Liver (tissue), 10 donors: Measurements from ENCODE around the gene OR4A15. TPM values are rescaled to one million over a fixed set of nuclear protein-coding genes. Genes with fewer than 3 reads are reported as not detected.

ENCODE experiments used
- DNase-seq: peaks from one replicate; pipeline ENCODE4 v3.0.0-alpha.2; 2017; ENCODE audit warnings: low spot score
- H3K27ac ChIP-seq, 2 donors: one replicate each; pipeline ENCODE4 v1.7.0; 2013; ENCODE audit warnings: inconsistent platforms in 2 of 2, low read length in 2 of 2, control low read depth in 1 of 2, low read depth in 1 of 2, mild to moderate bottlenecking in 1 of 2
- H3K27me3 ChIP-seq, 4 donors: one replicate each; pipeline versions ENCODE4 v1.6.1 to v1.7.0; 2013; ENCODE audit warnings: low read length in 3 of 4, inconsistent platforms in 1 of 4, mild to moderate bottlenecking in 1 of 4, moderate library complexity in 1 of 4; ENCODE audit not compliant: control insufficient read depth in 4 of 4, insufficient read depth in 4 of 4
- H3K36me3 ChIP-seq, 4 donors: one replicate each; pipeline versions ENCODE4 v1.6.1 to v1.7.0; 2013; ENCODE audit warnings: low read length in 3 of 4, mild to moderate bottlenecking in 3 of 4, low read depth in 1 of 4, moderate library complexity in 1 of 4; ENCODE audit not compliant: control insufficient read depth in 4 of 4, insufficient read depth in 3 of 4
- H3K4me1 ChIP-seq, 4 donors: one replicate each; pipeline versions ENCODE4 v1.6.1 to v1.7.0; 2013; ENCODE audit warnings: low read length in 3 of 4, mild to moderate bottlenecking in 3 of 4, moderate library complexity in 1 of 4; ENCODE audit not compliant: control insufficient read depth in 4 of 4, insufficient read depth in 4 of 4
- H3K4me3 ChIP-seq, 3 donors: one replicate each; pipeline versions ENCODE4 v1.6.1 to v1.7.0; 2013; ENCODE audit warnings: low read length in 3 of 3, control low read depth in 1 of 3, low read depth in 1 of 3, mild to moderate bottlenecking in 1 of 3
- H3K9ac ChIP-seq, 2 donors: one replicate each; pipeline ENCODE4 v1.7.0; 2013; ENCODE audit warnings: low read length in 2 of 2, mild to moderate bottlenecking in 2 of 2, moderate library complexity in 2 of 2, control low read depth in 1 of 2, low read depth in 1 of 2
- H3K9me3 ChIP-seq, 4 donors: one replicate each; pipeline versions ENCODE4 v1.6.1 to v1.7.0; 2013; ENCODE audit warnings: low read length in 3 of 4; ENCODE audit not compliant: control insufficient read depth in 4 of 4
- CTCF ChIP-seq: fragments of 150-350 bp; IDR thresholded peaks from 2 replicates; pipeline ENCODE4 v1.5.1; 2017; ENCODE audit warnings: improper control_type of control experiment, low read depth, low read length; ENCODE audit not compliant: missing input control
- FOXA1 ChIP-seq: IDR thresholded peaks from 2 replicates; pipeline ENCODE4 v1.6.1; 2016; ENCODE audit warnings: antibody characterized with exemption
- FOXA2 ChIP-seq: IDR thresholded peaks from 2 replicates; pipeline ENCODE4 v1.6.1; 2016; ENCODE audit warnings: antibody characterized with exemption
- GABPA ChIP-seq, 2 donors: IDR thresholded peaks in 1 of 2; conservative IDR thresholded peaks in 1 of 2; 2 replicates each; pipeline ENCODE4 v1.6.1; 2016; ENCODE audit warnings: antibody characterized with exemption in 2 of 2, mild to moderate bottlenecking in 1 of 2, moderate library complexity in 1 of 2
- HNF4G ChIP-seq: IDR thresholded peaks from 2 replicates; pipeline ENCODE4 v1.6.1; 2016; ENCODE audit warnings: antibody characterized with exemption
- RAD21 ChIP-seq, 2 donors: IDR thresholded peaks; 2 replicates each; pipeline ENCODE4 v1.6.1; 2016; ENCODE audit warnings: antibody characterized with exemption in 2 of 2, mild to moderate bottlenecking in 2 of 2
- RXRA ChIP-seq, 2 donors: IDR thresholded peaks; 2 replicates each; pipeline ENCODE4 v1.6.1; 2017 to 2018; ENCODE audit warnings: antibody characterized with exemption in 2 of 2, mild to moderate bottlenecking in 1 of 2
- YY1 ChIP-seq: IDR thresholded peaks from 2 replicates; pipeline ENCODE4 v1.6.1; 2016; ENCODE audit warnings: antibody characterized with exemption, mild to moderate bottlenecking
- ZBTB33 ChIP-seq: IDR thresholded peaks from 2 replicates; pipeline ENCODE4 v1.6.1; 2016; ENCODE audit warnings: antibody characterized with exemption
- WGBS: extraction: QIAGEN DNeasy Blood & Tissue Kit; methylation state at CpG from one replicate; pipeline ENCODE4 v1.1.7; 2013; 5-methylcytosine and 5-hydroxymethylcytosine counted together
- polyA plus RNA-seq, 2 donors: library from polyadenylated mRNA; stranded (reverse) in 1 of 2; unstranded in 1 of 2; fragments of 200-250 nt in 1 of 2; fragments of >200 nt in 1 of 2; fragmentation: Nextera tagmentation in 1 of 2; extraction: Ambion mirVana in 1 of 2; gene quantifications; one replicate each; pipeline versions ENCODE4 v1.2.1 to v1.2.3, GENCODE V29; 2013 to 2015
- small RNA-seq: library from RNA; depleted of rRNA; stranded (forward); fragments of <200 nt; gene quantifications from one replicate; pipeline ENCODE3, GENCODE V24; 2014
- total RNA-seq, 2 donors: library from RNA; depleted of rRNA; stranded (reverse); fragments of >200 nt; gene quantifications; one replicate each; pipeline ENCODE4 v1.2.3, GENCODE V29; 2014
- TF ChIP-seq, protein P1 (sequence below): IDR thresholded peaks from 2 replicates; pipeline ENCODE4 v1.6.1; 2016; ENCODE audit warnings: antibody characterized with exemption
- TF ChIP-seq, protein P2 (sequence below): IDR thresholded peaks from 2 replicates; pipeline ENCODE4 v1.6.1; 2016; ENCODE audit warnings: antibody characterized with exemption, mild to moderate bottlenecking
- donor health status: healthy.
- donor health status: healthy.
- donor health status: healthy.
- donor health status: healthy.
- donor health status: healthy.

Gene OR4A15
- total and polyA plus RNA-seq, 4 donors, result not detected

DNA sequence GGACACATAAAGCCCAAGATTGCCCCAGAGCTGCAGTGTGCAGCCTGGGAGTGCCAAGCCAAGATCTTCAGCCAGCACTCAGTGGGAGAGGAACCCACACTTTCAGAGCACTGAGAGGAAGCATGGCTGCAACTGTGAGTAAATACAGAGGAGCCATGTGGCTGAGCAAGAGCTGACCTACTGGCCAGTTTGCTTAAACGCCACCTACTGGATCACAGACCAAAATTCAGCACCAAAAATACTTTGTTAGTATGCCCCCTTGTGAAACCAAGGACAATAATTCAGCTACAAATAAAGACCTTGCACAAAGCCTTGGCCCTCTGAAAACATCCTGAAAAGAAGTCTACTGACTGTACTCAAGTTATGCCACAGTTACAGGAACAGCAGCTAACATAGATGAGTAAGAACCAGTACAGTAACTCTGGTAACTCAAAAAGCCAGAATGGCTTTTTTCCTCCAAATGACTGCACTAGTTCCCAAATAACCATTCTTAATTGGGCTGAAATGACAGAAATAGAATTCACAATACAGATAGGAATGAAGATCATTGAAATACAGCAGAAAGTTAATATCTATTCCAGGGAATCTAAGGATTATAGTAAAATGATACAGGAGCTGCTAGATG lies 10.1 kb upstream of the OR4A15 start:
- peak in 1 of 2 donors; percentile 24 for TF ChIP-seq RAD21 (IDR thresholded peaks at IDR 0.05)
- TF ChIP-seq FOXA2, result no peak
- H3K9ac ChIP-seq, result no peak overlapping the region
- no peaks in the 10 kb centered on the region for H3K4me1 ChIP-seq
- no peak overlapping the region for H3K27ac ChIP-seq
- no peaks in the 10 kb centered on the region for H3K27me3 ChIP-seq
- no peak for DNase-seq
- H3K4me3 ChIP-seq, result no peak overlapping the region
- 13% methylated on average over 1 of the region's 1 CpG for WGBS
- no peaks in the 10 kb centered on the region for H3K36me3 ChIP-seq
- H3K9me3 ChIP-seq, result peaks cover 0 to 2% (median 0%) of the 10 kb centered on the region in 4 donors

DNA sequence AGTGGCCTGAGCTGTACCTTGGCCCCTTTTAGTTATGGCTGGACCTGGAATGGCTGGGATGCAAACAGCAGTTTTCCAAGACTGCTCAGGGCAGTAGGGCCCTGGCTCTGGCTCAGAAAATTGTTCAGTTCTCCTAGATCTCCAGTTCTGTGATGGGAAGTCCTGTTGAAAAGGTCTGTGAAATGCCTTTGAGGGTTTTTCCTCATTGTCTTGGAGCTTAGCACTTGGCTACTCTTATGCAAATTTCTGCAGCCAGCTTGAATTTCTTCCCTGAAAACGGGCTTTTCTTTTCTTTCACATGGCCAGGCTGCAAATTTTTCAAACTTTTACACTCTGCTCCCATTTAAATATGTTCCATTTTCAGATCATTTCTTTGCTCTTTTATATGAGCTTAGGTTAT lies 33.2 kb downstream of the OR4A15 start:
- Histone ChIP-seq H3K4me1 (no peaks in the 10 kb centered on the region), H3K9ac (no peak overlapping the region), H3K36me3 (no peaks in the 10 kb centered on the region), H3K27me3 (no peaks in the 10 kb centered on the region), H3K27ac (no peak overlapping the region), H3K4me3 (no peak overlapping the region), H3K9me3 (no peaks in the 10 kb centered on the region)
- no peak for DNase-seq
- WGBS, result 13% methylated on average over 1 of the region's 1 CpG
- TF ChIP-seq, protein P1, sequence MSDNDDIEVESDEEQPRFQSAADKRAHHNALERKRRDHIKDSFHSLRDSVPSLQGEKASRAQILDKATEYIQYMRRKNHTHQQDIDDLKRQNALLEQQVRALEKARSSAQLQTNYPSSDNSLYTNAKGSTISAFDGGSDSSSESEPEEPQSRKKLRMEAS, result no peak
- no peak for TF ChIP-seq CTCF
- TF ChIP-seq YY1, result no peak
- TF ChIP-seq ZBTB33, result no peak
- TF ChIP-seq FOXA2, result no peak
- no peak for TF ChIP-seq RXRA (IDR thresholded peaks at IDR 0.05)
- TF ChIP-seq RAD21 (IDR thresholded peaks at IDR 0.05), result no peak
- TF ChIP-seq FOXA1, result no peak
- no peak for TF ChIP-seq HNF4G
- TF ChIP-seq, protein P2, sequence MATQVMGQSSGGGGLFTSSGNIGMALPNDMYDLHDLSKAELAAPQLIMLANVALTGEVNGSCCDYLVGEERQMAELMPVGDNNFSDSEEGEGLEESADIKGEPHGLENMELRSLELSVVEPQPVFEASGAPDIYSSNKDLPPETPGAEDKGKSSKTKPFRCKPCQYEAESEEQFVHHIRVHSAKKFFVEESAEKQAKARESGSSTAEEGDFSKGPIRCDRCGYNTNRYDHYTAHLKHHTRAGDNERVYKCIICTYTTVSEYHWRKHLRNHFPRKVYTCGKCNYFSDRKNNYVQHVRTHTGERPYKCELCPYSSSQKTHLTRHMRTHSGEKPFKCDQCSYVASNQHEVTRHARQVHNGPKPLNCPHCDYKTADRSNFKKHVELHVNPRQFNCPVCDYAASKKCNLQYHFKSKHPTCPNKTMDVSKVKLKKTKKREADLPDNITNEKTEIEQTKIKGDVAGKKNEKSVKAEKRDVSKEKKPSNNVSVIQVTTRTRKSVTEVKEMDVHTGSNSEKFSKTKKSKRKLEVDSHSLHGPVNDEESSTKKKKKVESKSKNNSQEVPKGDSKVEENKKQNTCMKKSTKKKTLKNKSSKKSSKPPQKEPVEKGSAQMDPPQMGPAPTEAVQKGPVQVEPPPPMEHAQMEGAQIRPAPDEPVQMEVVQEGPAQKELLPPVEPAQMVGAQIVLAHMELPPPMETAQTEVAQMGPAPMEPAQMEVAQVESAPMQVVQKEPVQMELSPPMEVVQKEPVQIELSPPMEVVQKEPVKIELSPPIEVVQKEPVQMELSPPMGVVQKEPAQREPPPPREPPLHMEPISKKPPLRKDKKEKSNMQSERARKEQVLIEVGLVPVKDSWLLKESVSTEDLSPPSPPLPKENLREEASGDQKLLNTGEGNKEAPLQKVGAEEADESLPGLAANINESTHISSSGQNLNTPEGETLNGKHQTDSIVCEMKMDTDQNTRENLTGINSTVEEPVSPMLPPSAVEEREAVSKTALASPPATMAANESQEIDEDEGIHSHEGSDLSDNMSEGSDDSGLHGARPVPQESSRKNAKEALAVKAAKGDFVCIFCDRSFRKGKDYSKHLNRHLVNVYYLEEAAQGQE, result no peak
- no peak for TF ChIP-seq GABPA (IDR thresholded peaks at IDR 0.05 in 1 of 2, conservative IDR thresholded peaks at IDR 0.05 in 1 of 2)

Small RNA genes lying within 50 kb of the gene (small RNA-seq; reads per million reads assigned to genes)
- not detected for gene OR4X7P

Other genes starting within 250 kb of the OR4A15 start
- gene TRIM48, start 105.8 kb upstream of the OR4A15 start, total RNA-seq, result not detected
- gene TRIM48, start 105.8 kb upstream of the OR4A15 start, polyA plus RNA-seq, result not detected
- not detected for gene OR4A16, start 24.8 kb upstream of the OR4A15 start, total RNA-seq
- gene OR4A16, start 24.8 kb upstream of the OR4A15 start, polyA plus RNA-seq, result not detected
- gene OR4C15, start 186.5 kb downstream of the OR4A15 start, total RNA-seq, result not detected
- not detected for gene OR4C15, start 186.5 kb downstream of the OR4A15 start, polyA plus RNA-seq
- not detected for gene OR4C16, start 204.2 kb downstream of the OR4A15 start, total RNA-seq
- not detected for gene OR4C16, start 204.2 kb downstream of the OR4A15 start, polyA plus RNA-seq
- gene OR4C11, start 239.7 kb downstream of the OR4A15 start, total RNA-seq, result not detected
- gene OR4C11, start 239.7 kb downstream of the OR4A15 start, polyA plus RNA-seq, result not detected